Measurements from ENCODE around the gene OR2G2.

DNA sequence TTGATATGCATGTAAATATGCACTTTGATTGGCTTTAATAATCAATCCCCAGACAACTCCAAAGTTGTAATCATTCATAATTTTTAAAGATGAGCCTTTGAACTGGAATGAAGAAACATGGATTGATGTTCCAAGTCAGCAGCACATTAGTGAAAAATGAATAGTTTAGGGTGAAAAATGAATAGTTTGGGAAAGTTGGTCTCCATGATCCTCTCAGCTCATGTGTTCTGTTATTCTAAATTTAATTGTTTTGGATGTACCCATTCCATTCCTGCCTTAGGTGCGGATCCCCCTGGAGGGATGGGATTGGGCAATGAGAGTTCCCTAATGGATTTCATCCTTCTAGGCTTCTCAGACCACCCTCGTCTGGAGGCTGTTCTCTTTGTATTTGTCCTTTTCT is 17.1 kb downstream of the OR2G2 start, which contains the start of gene OR2G3:
- TF ChIP-seq NFIC (IDR thresholded peaks at IDR 0.05): no peak
- TF ChIP-seq, protein P1, sequence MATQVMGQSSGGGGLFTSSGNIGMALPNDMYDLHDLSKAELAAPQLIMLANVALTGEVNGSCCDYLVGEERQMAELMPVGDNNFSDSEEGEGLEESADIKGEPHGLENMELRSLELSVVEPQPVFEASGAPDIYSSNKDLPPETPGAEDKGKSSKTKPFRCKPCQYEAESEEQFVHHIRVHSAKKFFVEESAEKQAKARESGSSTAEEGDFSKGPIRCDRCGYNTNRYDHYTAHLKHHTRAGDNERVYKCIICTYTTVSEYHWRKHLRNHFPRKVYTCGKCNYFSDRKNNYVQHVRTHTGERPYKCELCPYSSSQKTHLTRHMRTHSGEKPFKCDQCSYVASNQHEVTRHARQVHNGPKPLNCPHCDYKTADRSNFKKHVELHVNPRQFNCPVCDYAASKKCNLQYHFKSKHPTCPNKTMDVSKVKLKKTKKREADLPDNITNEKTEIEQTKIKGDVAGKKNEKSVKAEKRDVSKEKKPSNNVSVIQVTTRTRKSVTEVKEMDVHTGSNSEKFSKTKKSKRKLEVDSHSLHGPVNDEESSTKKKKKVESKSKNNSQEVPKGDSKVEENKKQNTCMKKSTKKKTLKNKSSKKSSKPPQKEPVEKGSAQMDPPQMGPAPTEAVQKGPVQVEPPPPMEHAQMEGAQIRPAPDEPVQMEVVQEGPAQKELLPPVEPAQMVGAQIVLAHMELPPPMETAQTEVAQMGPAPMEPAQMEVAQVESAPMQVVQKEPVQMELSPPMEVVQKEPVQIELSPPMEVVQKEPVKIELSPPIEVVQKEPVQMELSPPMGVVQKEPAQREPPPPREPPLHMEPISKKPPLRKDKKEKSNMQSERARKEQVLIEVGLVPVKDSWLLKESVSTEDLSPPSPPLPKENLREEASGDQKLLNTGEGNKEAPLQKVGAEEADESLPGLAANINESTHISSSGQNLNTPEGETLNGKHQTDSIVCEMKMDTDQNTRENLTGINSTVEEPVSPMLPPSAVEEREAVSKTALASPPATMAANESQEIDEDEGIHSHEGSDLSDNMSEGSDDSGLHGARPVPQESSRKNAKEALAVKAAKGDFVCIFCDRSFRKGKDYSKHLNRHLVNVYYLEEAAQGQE (IDR thresholded peaks at IDR 0.05; ENCODE audit: low read depth): no peak
- no peak for TF ChIP-seq YY1 (IDR thresholded peaks at IDR 0.05; ENCODE audit: low read depth)
- TF ChIP-seq, protein P2, sequence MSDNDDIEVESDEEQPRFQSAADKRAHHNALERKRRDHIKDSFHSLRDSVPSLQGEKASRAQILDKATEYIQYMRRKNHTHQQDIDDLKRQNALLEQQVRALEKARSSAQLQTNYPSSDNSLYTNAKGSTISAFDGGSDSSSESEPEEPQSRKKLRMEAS (IDR thresholded peaks at IDR 0.05): no peak
- no peak for TF ChIP-seq ZBTB7A (IDR thresholded peaks at IDR 0.05; ENCODE audit: low read depth)
- TF ChIP-seq EGR1 (IDR thresholded peaks at IDR 0.05): no peak
- no peak for TF ChIP-seq TEAD4 (IDR thresholded peaks at IDR 0.05)
- TF ChIP-seq EP300 (IDR thresholded peaks at IDR 0.05; ENCODE audit: borderline replicate concordance): no peak
- TF ChIP-seq TCF12 (IDR thresholded peaks at IDR 0.05; ENCODE audit: low read depth): no peak
- no peak for TF ChIP-seq CREB1 (IDR thresholded peaks at IDR 0.05; ENCODE audit: low read depth)
